AG04450 (cell line): ENCODE results near the gene CCNE1. TPM values are rescaled to one million over a fixed set of nuclear protein-coding genes. Genes with fewer than 3 reads are reported as not detected.
A peak's percentile ranks its signal among the peaks of the same experiment; 100 is the strongest.

ENCODE experiments used
- CTCF ChIA-PET: fragments of 300-600, 350-600 bp; formaldehyde crosslinking; extraction: SDS; loops from one replicate; lab custom pipeline; 2022; ENCODE audit warnings: antibody characterized with exemption, inconsistent platforms; lab: Charles Lee
- POLR2A ChIA-PET: fragments of 350-600 bp; formaldehyde crosslinking; extraction: SDS; loops from one replicate; lab custom pipeline; 2021; ENCODE audit warnings: antibody characterized with exemption, inconsistent platforms; lab: Yijun Ruan, JAX
- DNase-seq: peaks from one replicate; pipeline ENCODE4 v3.0.0-alpha.2; 2011; ENCODE audit warnings: low read depth, low spot score
- H3K27ac ChIP-seq: one replicate; pipeline ENCODE4 v1.5.1; 2012; ENCODE audit warnings: low read depth, low read length, control low read depth
- H3K27me3 ChIP-seq: one replicate; pipeline ENCODE4 v1.6.0; 2012; ENCODE audit warnings: low read length; ENCODE audit not compliant: control insufficient read depth, insufficient read depth
- H3K4me3 ChIP-seq: 2 replicates; pipeline ENCODE4 v1.5.1; 2011; ENCODE audit warnings: mild to moderate bottlenecking, low read depth, low read length, control low read depth
- H3K9me3 ChIP-seq: 2 replicates; pipeline ENCODE4 v1.5.1; 2012; ENCODE audit warnings: low read length; ENCODE audit not compliant: control insufficient read depth, insufficient read depth
- CTCF ChIP-seq: IDR thresholded peaks from 2 replicates; pipeline ENCODE4 v1.5.1; 2011; ENCODE audit warnings: low read depth, low read length, control low read depth, inconsistent platforms
- polyA minus RNA-seq: library from RNA; depleted of rRNA, polyadenylated mRNA; stranded (reverse); fragments of >200 nt; gene quantifications from 2 replicates; pipeline ENCODE4 v1.2.3, GENCODE V29; 2011; rRNA and poly(A)+ RNA removed
- polyA plus RNA-seq: library from polyadenylated mRNA; depleted of rRNA; stranded (reverse); fragments of >200 nt; gene quantifications from 2 replicates; pipeline ENCODE4 v1.2.3, GENCODE V29; 2011; rRNA removed

Gene CCNE1
- 3.7 and 4.8 TPM in 2 replicates for polyA plus RNA-seq
- 2.6 and 4.5 TPM in 2 replicates for polyA minus RNA-seq

DNA sequence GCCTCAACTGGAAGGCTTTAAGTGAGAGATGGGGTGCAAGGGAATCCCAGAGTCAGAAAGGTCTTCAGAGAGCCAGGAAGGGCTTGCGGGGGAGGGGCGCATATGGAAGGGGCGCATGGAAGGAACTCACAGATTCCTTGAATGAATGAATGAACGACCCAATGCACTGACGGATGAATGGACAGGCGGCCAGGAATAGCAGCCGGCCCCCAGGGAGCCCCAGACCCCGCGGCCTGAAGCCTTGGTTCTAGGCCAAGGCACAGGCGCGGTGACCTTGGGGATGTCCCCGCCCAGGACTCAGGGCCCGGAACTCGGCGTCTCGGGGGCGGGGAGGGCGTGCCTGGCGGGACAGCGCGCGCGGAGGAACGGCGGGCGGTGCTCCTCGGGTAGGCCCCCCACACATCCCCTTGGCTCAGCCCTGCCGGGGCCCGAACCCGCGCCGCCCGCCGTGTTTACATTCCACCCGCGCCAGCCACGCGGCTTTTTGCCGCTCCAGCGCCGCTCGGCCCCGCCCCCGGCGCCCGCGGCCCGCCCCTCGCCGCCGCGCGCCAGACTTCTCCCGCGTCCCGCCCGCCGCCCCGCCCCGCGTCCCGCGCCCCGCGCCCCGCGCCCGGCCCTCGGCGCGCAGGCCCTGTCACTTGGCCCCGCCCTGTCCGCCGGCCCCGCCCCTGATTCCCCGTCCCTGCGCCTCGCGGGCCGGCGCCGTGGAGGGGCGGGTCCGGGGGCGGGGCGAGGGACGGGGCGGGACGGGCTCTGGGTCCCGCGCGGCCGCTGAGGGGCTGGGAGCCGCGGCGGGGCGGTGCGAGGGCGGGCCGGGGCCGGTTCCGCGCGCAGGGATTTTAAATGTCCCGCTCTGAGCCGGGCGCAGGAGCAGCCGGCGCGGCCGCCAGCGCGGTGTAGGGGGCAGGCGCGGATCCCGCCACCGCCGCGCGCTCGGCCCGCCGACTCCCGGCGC, at the start of gene CCNE1:
Gene CCNE1 (plus strand): TSS at position 867 of the 955 bp plus-strand sequence. CDS start 565 bp downstream, outside the sequence.
- TF ChIP-seq CTCF, result no peak
- ChIA-PET POLR2A (no interaction called here), CTCF (no interaction called here)
- Histone ChIP-seq H3K9me3 (no peaks in the 10 kb centered on the region), H3K4me3 (peak within 1 kb of the TSS; percentile 57), H3K27me3 (no peaks in the 10 kb centered on the region), H3K27ac (no peak within 1 kb of the TSS)
- peak; percentile 32 for DNase-seq

DNA sequence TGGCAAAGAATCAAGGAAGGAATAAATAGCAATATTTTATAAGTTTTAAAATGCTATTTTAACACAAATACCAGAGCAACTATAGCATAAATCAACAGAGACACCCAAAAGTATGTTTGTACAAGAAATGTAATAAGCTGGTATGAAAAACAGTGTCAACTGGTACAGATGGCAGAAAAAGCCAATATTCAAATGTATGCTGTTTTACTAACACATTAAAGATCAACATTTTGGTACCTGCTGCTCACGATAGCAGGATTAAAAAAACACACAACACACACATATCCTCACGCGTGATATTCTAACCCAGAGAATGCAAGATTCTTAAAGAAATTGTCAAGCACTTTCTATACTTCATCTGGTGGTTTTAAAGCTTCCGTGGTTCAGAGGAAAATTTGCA, 48.6 kb upstream of the CCNE1 start:
- POLR2A ChIA-PET, result no interaction called here
- Histone ChIP-seq H3K27me3 (peaks cover 4% of the 10 kb centered on the region), H3K9me3 (no peaks in the 10 kb centered on the region), H3K27ac (no peak overlapping the region), H3K4me3 (no peak overlapping the region)
- CTCF ChIA-PET, result interaction anchor here (0.7 kb wide), 1 partner anchor 814 kb away, joined by 3 read pairs; no protein-coding TSS in a partner anchor
- no peak for TF ChIP-seq CTCF
- no peak for DNase-seq

GRCh38 chr19:29764361-29764760, 47.4 kb upstream of the CCNE1 start:
- Histone ChIP-seq H3K4me3 (no peak overlapping the region), H3K9me3 (no peaks in the 10 kb centered on the region), H3K27ac (no peak overlapping the region), H3K27me3 (peaks cover 4% of the 10 kb centered on the region)
- ChIA-PET CTCF (no interaction called here), POLR2A (no interaction called here)
- no peak for DNase-seq
- TF ChIP-seq CTCF, result no peak

DNA sequence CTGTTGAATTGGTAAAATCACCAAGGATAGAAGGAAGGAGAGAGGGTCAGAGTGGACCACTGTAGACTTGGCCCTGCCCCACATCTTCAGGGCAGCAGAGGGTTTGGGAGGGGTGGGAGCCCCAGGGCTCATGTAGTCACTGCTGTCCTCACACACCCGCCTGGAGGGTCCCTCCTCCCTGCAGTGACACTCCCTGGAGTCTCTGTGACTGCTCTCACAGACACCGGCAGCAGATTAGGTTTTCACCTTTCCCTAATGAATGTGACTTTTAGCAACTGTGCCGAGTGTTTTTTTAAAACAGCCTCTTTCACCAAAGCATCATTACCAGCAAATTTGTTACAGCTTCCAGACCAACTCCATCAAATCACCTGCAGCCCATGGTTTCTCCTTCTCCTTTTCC, 45.7 kb upstream of the CCNE1 start:
- ChIA-PET CTCF (no interaction called here), POLR2A (no interaction called here)
- H3K9me3 ChIP-seq, result no peaks in the 10 kb centered on the region
- H3K27ac ChIP-seq, result no peak overlapping the region
- TF ChIP-seq CTCF, result no peak
- no peak overlapping the region for H3K4me3 ChIP-seq
- no peak for DNase-seq
- peaks cover 4% of the 10 kb centered on the region for H3K27me3 ChIP-seq
